ENCODE measurements around the gene SLC23A2. TPM values are rescaled to one million over a fixed set of nuclear protein-coding genes. Genes with fewer than 3 reads are reported as not detected.

SLC23A2 gene
- total RNA-seq, 2 experiments from 2014 or later, result 16.0 to 16.2 TPM

DNA sequence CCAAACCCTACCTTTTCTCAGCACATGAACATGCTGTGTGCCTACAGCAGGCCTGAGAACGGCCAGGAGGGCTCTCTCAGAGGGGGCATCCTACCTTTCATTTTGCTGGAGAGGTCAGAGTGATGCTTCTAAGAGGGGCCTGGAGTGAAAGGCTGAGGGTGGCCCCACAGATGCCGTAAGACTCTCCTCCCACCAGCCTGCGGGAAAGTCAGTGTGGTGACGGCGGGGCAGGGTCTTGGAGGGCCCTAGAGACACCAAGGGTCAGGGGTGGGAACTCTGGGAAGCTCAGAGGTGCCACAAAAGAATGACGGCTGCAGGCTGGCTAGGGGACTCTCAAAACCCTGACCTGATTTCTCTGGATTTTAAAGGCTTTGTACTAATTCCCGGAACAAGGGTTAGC is 107.6 kb downstream of the SLC23A2 start:
- CTCF ChIA-PET, result no interaction called here
- Mint-ChIP-seq H3K4me3 (no peak overlapping the region), H3K27ac (no peak overlapping the region), H3K27me3 (no peaks in the 10 kb centered on the region), H3K9me3 (no peaks in the 10 kb centered on the region), H3K4me1 (ENCODE audit: low read depth) (peaks cover 6% of the 10 kb centered on the region), H3K36me3 (ENCODE audit: low read depth) (peaks cover 10% of the 10 kb centered on the region)
- ATAC-seq (no peak), DNase-seq (no peak)
- TF ChIP-seq, protein P1, sequence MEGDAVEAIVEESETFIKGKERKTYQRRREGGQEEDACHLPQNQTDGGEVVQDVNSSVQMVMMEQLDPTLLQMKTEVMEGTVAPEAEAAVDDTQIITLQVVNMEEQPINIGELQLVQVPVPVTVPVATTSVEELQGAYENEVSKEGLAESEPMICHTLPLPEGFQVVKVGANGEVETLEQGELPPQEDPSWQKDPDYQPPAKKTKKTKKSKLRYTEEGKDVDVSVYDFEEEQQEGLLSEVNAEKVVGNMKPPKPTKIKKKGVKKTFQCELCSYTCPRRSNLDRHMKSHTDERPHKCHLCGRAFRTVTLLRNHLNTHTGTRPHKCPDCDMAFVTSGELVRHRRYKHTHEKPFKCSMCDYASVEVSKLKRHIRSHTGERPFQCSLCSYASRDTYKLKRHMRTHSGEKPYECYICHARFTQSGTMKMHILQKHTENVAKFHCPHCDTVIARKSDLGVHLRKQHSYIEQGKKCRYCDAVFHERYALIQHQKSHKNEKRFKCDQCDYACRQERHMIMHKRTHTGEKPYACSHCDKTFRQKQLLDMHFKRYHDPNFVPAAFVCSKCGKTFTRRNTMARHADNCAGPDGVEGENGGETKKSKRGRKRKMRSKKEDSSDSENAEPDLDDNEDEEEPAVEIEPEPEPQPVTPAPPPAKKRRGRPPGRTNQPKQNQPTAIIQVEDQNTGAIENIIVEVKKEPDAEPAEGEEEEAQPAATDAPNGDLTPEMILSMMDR (IDR thresholded peaks at IDR 0.05), result no peak
- POLR2A ChIA-PET, result no interaction called here
- intact Hi-C loops (cut with micrococcal nuclease), result no loop called here

DNA sequence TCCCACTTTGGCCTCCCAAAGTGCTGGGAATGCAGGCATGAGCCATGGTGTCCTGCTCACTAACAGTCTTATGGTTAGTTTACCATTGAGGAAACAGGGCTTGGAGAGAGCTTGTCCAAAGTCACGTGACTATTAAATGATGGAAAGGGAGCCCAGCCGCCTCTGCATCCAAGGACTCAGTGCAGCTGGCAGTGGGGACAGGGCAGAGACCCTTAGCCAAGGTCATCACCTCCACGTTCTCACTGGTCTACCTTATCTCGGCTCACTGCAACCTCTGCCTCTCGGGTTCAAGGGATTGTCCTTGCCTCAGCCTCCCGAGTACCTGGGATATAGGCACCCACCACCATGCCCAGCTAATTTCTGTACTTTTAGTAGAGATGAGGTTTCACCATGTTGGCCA is 109.3 kb downstream of the SLC23A2 start:
- ChIA-PET CTCF (interaction anchor here (2.3 kb wide), 1 partner anchor 133 kb away, joined by 7 read pairs; no protein-coding TSS in a partner anchor), POLR2A (no interaction called here)
- Mint-ChIP-seq H3K9me3 (no peaks in the 10 kb centered on the region), H3K4me3 (no peak overlapping the region), H3K36me3 (ENCODE audit: low read depth) (peaks cover 10% of the 10 kb centered on the region), H3K4me1 (ENCODE audit: low read depth) (peaks cover 1% of the 10 kb centered on the region), H3K27ac (no peak overlapping the region), H3K27me3 (no peaks in the 10 kb centered on the region)
- TF ChIP-seq, protein P1 (IDR thresholded peaks at IDR 0.05), result no peak
- intact Hi-C loops (cut with micrococcal nuclease), result no loop called here
- ATAC-seq, result no peak
- no peak for DNase-seq

DNA sequence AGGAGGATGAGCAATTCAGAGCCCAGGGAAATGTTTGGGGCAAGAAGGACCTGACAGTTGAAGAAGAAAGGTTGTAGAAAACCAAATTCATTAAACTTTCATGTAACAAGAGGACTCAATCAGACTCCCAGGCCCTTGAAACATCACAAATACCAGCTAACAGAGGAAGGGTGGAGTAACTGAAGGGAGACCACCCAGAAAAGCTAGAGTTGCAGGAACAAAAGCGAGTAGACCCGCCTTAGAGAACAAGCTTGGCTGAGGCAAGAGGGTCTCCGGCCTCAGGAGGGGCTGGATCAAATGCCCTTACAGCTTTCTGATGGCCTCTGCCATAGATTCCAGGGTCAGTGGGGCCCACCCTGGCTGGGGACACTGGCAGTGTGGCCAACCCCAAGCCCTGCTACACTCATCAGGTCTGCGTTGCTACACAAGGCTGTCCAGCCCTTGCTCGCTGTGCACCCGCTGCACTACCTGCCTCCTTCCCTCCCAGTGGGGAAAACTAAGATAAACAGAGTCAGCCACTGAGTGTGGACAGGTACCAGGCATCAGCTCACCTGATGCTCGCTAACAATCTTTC is 110.0 kb downstream of the SLC23A2 start:
- H3K4me1 Mint-ChIP-seq (ENCODE audit: low read depth), result no peaks in the 10 kb centered on the region
- ChIA-PET POLR2A (no interaction called here), CTCF (interaction anchor here (2.3 kb wide), 1 partner anchor 132 kb away, joined by 7 read pairs; no protein-coding TSS in a partner anchor)
- H3K27ac Mint-ChIP-seq, result no peak overlapping the region
- peaks cover 10% of the 10 kb centered on the region for H3K36me3 Mint-ChIP-seq (ENCODE audit: low read depth)
- ATAC-seq (no peak), DNase-seq (no peak)
- no peaks in the 10 kb centered on the region for H3K9me3 Mint-ChIP-seq
- no peaks in the 10 kb centered on the region for H3K27me3 Mint-ChIP-seq
- H3K4me3 Mint-ChIP-seq, result no peak overlapping the region
- intact Hi-C loops (cut with micrococcal nuclease), result no loop called here
- TF ChIP-seq, protein P1 (IDR thresholded peaks at IDR 0.05), result no peak

DNA sequence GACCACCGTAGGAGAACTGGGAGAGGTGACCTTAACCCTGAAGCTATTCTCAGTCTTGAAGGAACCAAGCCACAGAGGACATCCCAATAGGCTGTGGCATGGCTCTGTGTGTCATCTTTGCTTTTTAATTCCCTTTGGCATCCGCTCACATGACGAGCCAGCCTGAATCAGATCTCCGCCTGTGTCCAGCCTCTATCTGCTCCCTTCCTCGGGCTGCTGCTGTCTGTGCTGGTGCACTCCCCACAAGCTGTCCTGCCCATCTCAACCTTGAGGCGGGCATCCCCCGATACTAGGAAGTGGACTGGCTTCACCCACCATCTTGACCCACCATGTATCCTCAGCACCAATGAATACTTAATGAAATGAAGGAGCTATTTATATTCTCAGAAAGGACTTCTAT is 111.9 kb downstream of the SLC23A2 start:
- POLR2A ChIA-PET, result interaction anchor here (0.6 kb wide), 1 partner anchor 56 kb away, joined by 5 read pairs; no protein-coding TSS in a partner anchor
- intact Hi-C loops (cut with micrococcal nuclease), result no loop called here
- CTCF ChIA-PET, result no interaction called here
- TF ChIP-seq, protein P1 (IDR thresholded peaks at IDR 0.05), result no peak
- Mint-ChIP-seq H3K9me3 (no peaks in the 10 kb centered on the region), H3K4me3 (no peak overlapping the region), H3K4me1 (ENCODE audit: low read depth) (no peaks in the 10 kb centered on the region), H3K27ac (no peak overlapping the region), H3K27me3 (no peaks in the 10 kb centered on the region), H3K36me3 (ENCODE audit: low read depth) (peaks cover 8% of the 10 kb centered on the region)
- ATAC-seq (no peak), DNase-seq (no peak)

DNA sequence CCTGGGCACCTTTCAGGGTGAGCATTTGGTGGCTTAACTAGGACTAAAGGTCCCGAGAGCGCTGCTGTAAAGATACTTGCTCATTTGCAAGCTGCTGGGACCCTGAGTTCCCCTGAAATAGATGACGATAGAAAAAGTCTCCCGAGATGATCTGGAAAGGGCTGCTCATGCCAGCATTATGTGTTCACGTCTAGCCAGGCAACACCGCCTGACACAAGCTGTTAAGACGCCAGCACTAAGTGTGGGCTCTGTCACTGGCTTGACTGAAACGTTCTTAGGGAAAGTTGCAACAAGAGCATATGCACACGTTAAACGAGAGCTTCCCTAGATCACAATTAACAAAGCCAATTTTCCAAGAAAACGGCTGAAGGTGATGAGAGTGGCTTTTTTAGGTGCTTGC is 113.7 kb downstream of the SLC23A2 start:
- no peak overlapping the region for H3K27ac Mint-ChIP-seq
- CTCF ChIA-PET, result no interaction called here
- POLR2A ChIA-PET, result no interaction called here
- no peak overlapping the region for H3K4me3 Mint-ChIP-seq
- no peak for ATAC-seq
- DNase-seq, result no peak
- H3K4me1 Mint-ChIP-seq (ENCODE audit: low read depth), result peaks cover 5% of the 10 kb centered on the region
- no peaks in the 10 kb centered on the region for H3K27me3 Mint-ChIP-seq
- peaks cover 12% of the 10 kb centered on the region for H3K36me3 Mint-ChIP-seq (ENCODE audit: low read depth)
- intact Hi-C loops (cut with micrococcal nuclease), result no loop called here
- H3K9me3 Mint-ChIP-seq, result no peaks in the 10 kb centered on the region
- TF ChIP-seq, protein P1 (IDR thresholded peaks at IDR 0.05), result no peak
